Measurements from ENCODE around the gene PPT1. TPM values are rescaled to one million over a fixed set of nuclear protein-coding genes. Genes with fewer than 3 reads are reported as not detected.

PPT1 gene
- total RNA-seq, 1 donor from 2014 or later = 92.4 TPM

DNA sequence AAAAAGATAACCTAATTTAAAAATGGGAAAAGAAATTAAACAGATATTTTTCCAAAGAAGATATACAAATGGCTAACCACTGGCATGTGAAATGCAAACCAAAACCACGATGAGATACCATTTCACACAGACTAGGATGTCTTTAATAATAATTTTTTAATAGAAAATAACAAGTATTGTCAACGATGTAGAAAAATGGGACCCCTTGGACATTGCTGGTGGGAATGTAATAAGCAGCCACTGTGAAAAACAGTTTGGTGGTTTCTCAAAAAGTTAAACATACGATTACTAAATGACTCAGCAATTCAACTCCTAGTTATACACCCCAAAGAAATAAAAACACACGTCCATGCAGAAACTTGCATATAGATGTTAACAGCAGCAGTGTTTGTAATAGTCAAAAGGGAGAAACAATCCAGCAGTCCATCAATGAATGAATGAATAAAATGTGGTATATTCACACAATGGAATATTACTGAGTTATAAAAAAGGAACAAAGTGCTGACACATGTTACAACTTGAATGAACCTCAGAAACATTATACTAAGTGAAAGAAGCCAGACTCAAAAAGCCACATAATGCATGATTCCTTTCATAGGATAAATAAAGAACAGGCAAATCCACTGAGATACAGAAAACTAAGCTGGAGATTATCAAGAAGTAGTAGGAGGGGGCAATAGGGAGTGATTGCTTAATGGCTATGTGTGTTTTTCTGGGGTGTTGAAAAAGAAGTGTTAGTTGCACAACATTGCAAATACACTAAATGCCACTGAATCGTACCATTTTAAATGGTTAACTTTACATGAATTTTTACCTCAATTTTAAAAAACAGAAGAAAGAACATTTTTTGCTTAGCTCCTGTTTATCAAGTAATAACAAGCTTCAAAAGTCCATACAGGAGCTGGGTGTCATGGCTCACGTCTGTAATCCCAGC is 4.1 kb downstream of the PPT1 start:
- no peak for DNase-seq (ENCODE audit: low spot score)

DNA sequence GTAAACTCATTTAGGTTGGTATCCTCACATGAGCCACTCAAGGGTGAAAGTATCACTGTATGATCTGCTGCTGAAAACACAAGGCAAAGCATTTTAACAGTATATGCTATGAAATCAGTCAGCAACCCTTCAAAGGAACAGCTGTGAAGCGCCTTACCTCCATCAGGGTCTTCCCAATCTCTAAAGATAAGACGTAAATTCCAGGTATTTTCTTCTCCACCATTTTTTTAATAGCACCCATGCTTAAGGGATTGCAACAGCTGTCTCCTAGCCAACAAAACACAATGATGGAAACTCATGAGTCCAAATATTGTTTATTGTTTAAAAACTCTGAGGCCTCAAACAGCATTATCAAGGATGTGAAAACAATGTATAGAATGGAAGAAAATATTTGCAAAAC is 4.8 kb downstream of the PPT1 start:
- DNase-seq (ENCODE audit: low spot score) = no peak

DNA sequence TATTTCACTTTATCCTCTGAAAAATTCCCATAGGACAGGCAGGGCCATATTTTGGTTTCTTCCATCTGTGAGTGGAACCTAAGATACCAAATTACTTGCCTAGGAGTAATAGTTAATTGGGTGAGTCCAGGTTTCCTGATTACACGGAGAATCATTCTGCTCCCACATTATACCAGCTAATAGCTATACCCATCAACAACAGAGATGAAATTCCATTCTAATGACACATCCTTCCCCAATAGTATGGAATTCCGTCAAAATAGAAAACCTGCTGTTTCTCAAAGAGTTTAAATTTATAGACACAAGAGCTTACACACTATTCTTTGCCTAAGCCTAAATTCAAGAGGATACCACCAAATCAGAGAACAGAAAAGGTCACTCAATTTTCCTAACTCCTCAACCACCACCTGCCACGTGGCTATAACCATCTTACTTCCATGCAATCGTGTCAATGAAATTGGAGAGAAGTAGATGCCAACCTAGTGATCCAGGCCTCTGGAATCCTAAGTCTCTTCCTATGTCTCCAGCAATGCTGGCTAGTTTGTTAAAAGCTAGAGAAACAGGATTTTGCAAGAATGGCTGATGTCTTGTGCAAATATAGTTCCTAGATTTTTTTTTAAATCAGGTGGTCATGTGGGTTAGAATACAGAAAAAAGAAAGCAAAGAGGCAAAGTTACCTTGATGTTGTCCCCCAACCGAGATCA is 6.2 kb downstream of the PPT1 start:
- DNase-seq (ENCODE audit: low spot score) = no peak

DNA sequence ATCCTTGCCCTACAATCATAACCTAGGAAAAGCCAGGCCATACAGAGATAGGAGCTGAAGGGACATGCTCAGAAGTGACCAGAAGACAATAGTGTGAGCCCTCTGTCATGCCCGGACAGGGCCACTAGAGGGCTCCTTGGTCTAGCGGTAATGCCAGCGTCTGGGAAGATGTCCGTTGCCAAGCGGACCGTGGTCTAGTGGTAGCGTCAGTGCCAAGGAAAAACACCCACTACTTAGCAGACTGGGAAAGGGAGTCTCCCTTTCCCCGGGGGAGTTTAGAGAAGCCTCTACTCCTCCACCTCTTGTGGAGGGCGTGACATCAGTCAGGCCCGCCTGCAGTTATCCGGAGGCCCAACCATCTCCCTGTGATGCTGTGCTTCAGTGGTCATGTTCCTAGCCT is 12.3 kb downstream of the PPT1 start:
- peak; percentile 66 for DNase-seq (ENCODE audit: low spot score)

DNA sequence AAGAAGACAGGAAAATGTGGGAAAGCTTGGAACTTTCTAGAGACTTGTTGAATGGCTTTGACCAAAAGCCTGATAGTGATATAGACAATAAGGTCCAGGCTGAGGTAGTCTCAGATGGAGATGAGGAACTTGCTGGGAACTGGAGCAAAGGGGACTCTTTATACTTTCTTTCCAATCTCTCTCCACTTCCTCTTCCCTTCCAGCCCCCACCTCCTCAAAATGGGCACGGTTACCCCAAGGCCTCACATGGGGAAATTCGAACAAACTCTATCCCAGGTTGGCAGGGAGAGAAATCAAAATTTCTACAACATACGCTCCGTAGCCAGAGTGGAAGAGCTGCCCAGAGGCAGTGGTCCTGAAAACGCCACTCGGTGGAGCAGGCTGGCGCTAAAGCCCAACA is 15.2 kb downstream of the PPT1 start:
- no peak for DNase-seq (ENCODE audit: low spot score)

DNA sequence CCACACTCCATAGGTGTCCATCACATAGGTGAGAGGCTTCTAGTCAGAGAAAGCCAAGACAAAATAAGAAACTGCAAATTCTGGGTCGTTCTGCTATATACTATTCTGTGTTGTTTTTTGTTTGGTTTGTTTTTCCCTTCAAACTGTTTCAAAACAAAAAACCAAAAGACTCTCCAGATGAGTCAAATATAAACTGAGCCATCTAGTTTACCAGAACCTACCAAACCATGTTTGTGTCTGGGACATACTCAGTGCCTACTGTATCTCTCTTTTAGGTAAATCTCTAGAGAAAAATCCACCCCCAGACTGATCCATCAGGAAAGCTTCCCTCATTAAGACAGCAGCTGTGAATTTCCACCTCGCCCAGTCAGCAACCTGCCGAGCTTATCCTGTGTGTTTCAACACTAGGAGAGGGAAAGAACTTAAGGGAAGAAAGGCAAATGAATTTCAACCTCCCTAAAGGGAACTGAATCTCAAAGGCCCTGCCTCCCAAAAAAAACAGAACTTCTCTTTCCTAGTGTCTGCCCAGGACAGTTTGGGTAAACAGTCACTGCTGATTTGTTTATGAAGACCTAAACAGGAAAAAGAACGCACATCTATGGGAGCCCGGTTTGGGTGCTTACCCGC is 17.2 kb downstream of the PPT1 start:
- no peak for DNase-seq (ENCODE audit: low spot score)

DNA sequence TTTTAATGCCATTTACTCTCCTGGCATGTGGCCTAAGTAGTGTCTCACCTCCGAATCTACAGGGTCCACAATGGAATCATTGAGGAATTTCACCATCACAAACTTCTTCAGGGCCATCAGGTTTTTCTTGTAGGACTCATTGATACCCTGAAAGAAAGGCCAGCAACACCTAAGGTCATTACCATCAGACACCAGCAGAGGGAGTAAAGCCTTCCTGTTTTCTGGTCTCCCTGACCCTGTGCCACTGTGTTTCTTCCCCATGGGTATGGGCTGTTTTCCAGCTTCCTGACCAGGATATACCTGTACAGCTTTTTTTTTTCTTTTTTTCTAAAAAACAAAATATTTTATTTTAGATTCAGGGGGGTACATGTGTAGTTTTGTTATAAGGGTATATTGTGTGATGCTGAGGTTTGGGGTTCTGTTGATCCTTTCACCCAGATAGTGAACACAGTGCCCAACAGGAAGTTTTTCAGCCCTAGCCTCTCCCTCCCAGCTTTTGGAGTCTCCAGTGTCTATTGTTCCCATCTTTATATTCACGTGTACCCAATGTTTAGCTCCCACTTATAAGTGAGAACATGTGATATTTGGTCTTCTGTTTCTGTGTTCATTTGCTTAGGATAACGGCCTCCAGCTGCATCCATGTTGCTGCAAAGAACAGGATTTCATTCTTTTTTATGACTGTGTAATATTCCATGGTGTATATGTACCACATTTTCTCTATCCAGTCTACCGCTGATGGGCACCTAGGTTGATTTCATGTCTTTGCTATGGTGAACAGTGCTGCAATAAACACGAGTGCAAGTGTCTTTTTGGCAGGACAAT is 18.3 kb downstream of the PPT1 start:
- peak; percentile 58 for DNase-seq (ENCODE audit: low spot score)

DNA sequence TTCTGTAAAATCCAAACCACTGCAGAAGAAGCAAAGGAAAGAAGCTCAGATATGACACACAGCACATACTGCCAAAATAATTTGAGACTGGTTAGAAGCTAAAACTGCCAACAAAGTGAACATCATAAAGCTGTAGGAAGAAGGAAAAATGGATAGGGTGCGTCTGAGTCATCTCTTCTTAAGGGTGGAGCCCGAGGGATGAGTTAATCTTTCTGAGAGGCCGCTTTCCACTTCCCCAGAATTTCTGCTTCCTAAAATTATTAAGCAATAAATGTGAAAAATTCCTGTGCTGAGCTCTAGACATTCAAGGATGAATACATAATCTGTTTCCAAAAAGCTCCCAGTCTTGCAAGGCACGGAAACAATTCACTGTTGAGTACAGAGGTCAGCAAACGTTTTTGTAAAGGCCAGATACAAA is 20.1 kb downstream of the PPT1 start:
- DNase-seq (ENCODE audit: low spot score) = no peak

DNA sequence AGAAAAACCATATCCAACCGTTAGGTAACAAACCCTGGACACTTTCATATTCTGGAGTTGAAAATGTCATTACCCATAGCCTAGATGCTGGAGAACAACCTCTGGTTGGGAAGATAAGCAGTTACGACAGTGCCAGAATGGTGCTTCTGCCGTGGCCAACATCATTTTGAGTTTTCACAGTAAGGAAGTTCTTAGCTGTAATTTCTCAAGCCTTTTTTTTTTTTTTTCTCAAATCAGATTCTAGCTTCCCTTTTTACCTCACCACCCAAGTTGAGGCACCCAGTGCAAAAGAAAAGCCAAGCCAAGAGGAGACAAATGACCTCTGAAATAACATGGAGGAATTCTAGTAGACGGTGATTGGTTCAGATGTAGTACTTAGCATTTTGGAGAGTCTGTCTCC is 21.8 kb downstream of the PPT1 start:
- DNase-seq (ENCODE audit: low spot score) = no peak

DNA sequence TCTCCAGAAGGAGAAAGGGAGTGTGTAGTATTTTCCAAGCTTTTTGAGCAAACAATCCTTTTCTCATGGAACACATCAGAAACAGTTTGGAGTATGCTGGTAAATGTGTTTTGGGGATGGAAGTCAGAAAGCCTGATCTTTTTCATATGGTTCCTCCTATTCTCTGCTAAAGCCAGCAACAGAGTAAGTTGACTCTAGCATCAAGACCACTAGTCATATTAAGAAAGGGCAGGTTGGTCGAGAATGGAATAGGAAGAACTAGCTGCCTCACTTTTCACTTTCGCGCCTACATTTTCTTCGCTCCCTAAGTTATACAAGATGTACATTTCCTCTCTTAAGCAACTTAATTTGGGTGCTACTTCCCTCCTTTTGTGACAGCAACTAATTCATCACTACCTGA is 24.0 kb downstream of the PPT1 start:
- no peak for DNase-seq (ENCODE audit: low spot score)

DNA sequence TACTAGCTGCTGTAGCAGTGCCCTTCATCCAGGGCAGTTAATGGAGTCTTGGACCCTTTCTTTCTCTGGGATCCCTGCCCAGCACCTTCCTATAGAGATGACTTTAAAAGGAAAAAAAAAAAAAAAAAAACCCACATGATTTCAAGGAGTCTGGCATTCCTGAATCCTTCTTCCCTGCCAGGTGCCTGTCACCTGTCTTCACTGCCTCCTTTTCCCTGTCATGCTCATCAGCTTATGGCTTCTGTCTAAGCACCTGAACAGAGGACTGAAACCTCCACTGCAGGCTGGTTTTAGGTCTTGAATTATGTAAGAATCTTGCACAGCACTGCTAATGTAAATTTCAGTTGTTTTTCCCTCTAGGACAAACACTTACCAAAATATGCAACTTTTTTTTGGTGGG is 24.9 kb downstream of the PPT1 start:
- DNase-seq (ENCODE audit: low spot score) = no peak

DNA sequence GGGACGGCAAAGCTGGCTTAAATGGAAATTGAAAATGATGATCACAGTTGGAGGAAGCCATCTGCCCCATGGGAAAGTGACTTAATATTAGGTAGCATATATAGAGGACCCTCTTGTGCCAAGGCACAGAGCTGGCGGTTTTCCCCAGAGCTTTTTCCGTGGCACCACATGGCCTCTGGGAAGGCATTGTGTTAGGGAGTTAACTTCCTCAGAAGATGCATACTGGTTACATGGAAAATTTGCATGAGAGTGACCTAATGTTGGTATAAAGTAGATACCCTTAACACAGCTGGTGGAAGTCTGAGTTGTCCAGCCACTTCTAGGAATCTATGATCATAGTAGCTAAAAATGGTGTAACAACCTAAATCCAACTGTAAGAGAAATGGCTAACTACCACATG is 29.2 kb downstream of the PPT1 start:
- DNase-seq (ENCODE audit: low spot score) = no peak

DNA sequence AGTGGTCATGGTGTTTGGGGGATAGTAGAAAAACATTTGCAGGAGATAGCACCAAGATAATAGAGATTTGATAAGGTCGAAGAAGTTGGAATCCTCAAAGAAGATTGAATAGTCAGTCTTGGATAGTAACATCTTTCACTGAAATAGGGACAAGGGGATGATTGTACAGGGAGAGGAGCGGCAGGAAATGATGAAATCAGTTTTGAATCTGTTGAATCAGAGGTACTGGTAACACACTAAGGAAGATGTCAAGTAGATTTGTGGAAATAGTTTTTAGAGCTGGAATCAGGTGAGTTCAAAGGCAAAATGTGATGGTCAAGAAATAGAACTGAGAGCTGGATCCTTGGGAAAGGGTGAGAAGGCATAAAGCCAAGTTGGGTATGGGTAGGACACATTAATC is 30.0 kb downstream of the PPT1 start:
- no peak for DNase-seq (ENCODE audit: low spot score)

DNA sequence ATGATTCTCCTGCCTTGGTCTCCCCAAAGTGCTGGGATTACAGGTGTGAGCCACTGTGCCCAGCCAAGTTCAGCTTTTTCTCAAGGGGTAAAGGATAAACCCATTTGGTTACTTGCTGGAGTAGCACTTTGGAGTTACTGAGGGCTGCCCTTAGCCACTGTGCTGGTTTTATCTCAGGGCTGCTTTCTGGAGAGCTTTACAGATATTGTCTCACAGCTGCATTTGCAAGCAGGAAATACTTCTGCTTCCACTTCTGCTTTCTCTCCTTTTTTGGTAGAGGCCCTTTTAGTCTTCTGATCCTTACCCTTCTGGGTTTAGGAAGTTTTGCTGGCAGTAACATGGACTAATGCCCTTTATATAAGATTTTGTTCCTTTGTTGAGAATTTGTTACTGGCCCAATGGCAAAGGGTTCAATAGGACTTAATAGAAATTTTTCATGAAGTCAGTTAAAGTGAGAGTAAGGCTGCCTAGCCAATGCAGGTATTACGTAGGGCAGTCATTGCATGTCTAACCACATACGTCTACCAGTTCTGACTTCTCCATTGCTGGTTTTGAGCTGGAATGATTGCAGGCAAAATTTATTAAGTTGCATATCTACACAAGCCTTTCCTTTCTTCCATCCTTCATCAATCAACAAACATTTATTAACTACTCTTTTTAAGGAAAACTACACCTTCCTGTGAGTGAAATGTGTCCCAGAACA is 32.1 kb downstream of the PPT1 start:
- no peak for DNase-seq (ENCODE audit: low spot score)

DNA sequence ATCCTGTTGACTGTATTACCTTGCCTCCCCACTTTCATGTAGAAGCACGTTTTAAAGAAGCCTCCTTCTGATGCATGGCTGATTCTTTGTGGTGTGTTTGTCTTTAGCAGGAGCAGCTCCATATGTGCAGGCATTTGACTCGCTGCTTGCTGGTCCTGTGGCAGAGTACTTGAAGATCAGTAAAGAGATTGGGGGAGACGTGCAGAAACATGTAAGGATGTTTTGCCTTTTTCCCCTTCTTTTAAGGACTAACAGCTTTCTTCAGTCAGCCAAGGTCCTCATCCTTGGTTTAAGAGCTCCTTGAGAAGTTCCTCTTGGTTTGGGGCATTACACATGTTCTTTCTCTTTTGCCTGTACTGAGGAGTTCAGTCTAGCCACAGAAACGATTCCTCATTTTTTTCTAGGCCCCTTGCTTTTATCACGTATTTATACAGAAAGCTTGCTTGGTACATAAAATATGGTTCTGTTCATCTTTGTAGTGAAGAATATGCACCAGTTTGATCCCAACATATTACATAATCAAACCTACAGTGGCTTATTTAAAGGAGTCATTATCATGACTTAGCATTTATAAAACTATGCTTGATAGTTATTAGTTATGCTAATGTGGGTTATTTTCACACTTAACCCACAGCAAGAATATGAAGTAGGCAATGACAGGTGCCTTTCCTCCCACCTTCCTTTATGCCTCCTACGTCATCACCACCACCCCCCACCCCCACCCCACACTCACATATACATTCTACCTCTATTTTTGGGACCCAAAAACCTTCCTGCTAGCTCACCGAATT is 36.9 kb downstream of the PPT1 start:
- DNase-seq (ENCODE audit: low spot score) = no peak

DNA sequence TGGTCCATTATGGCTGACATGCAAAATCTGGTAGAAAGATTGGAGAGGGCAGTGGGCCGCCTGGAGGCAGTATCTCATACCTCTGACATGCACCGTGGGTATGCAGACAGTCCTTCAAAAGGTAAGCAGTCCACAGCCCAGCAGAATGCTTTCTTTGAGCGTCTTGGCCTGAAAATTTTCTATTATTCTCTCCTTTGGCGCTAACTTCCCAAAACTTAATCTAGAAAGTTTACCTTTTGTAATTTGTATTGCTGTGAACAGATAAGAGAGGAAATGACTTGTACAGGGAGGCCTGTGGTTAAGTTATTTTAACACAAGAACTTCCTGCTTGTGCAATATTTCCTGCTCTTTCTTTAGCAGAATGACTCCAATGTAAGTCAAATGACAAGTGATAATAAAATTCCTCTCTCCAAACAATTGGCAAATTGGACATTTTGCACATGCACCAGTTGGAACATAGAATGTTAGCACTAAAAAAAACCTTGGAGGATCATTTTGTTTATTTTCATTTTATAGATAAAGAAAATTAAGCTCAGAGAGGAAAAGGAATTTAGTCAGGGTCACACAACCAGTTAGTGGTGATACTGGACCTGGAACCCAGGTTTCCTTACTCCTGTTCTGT is 37.6 kb downstream of the PPT1 start:
- DNase-seq (ENCODE audit: low spot score) = no peak

DNA sequence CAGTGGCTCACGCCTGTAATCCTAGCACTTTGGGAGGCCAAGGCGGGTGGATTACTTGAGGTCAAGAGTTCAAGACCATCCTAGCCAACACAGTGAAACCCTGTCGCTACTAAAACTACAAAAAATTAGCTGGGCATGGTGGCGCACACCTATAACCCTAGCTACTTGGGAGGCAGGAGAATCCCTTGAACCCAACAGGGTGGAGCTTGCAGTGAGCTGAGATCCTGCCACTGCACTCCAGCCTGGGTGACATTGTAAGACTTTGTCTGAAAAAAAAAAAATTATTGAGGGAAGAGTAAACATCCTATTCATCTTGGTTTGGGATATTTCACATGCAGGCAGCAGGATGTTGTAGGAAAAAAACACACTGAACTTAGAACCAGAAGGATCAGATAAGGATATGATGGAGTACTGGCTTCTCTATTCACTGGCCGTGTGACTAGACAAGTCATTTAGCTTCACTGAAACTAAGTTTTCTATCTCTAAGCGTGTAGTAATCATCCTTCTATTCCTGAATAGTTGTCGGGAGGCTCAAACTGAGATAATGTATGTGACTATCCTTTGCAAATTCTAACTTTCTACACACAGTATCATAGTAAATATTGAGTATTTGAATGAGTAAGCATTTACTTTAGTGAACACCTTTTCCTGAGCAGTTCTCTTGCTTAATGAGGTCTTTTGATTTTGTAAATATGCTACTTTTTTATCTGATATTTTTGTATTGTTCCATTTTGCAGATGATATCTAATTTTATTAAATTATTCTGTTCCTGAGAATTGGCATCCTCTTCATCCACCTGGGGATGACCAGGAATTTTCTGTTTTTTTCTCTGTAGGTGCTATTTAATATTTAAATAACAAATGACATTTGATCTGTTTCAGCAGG is 38.4 kb downstream of the PPT1 start:
- no peak for DNase-seq (ENCODE audit: low spot score)

DNA sequence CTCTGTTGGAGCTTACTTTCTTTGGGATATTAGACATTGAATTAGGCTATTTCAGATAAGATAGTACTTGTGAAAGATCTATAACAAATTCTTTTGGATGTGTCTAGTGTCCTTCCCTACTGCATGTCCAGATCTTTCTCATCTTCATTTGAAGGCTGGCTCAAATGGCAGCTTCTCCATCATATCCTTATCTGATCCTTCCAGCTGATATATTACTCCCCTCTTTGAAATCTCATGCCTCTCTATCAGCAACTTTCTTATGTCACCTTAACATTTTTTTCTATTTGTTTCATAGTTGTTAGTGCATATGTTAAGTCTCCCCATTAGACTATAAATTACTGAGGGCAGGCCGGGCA is 39.0 kb downstream of the PPT1 start:
- DNase-seq (ENCODE audit: low spot score) = no peak
